GM12878 (cell line): Measurements from ENCODE around the gene MBOAT7.

Source experiments
- CBX5 ChIP-seq: sonication (generic); IDR thresholded peaks from 2 replicates; pipeline ENCODE4 v1.6.1; 2016; ENCODE audit warnings: low read depth, moderate library complexity, mild to moderate bottlenecking, inconsistent platforms
- EZH2 ChIP-seq: IDR thresholded peaks from 2 replicates; pipeline ENCODE4 v1.6.1; 2012; ENCODE audit warnings: low read depth, mild to moderate bottlenecking, control low read depth, inconsistent platforms, low read length, borderline replicate concordance; ENCODE audit not compliant: control insufficient read depth
- POLR2A ChIP-seq: IDR thresholded peaks from 2 replicates; pipeline ENCODE4 v1.6.1; 2011; ENCODE audit warnings: low read depth, mild to moderate bottlenecking, low read length
- TF ChIP-seq, protein P1 (sequence below): fragments of 450-650 bp; IDR thresholded peaks from 2 replicates; pipeline ENCODE4 v1.6.1; 2017; ENCODE audit warnings: antibody characterized with exemption, mild to moderate bottlenecking, moderate library complexity
- TF ChIP-seq, protein P2 (sequence below), 3 experiments: IDR thresholded peaks in 2 of 3; conservative IDR thresholded peaks in 1 of 3; 2 replicates each; pipeline ENCODE4 v1.5.1; 2011; ENCODE audit warnings: low read depth in 3 of 3, low read length in 3 of 3, mild to moderate bottlenecking in 3 of 3, control low read depth in 2 of 3, moderate library complexity in 2 of 3, inconsistent platforms in 1 of 3, mixed read lengths in 1 of 3; ENCODE audit not compliant: control insufficient read depth in 2 of 3, insufficient read depth in 1 of 3; ENCODE audit errors: extremely low read depth in 1 of 3

DNA sequence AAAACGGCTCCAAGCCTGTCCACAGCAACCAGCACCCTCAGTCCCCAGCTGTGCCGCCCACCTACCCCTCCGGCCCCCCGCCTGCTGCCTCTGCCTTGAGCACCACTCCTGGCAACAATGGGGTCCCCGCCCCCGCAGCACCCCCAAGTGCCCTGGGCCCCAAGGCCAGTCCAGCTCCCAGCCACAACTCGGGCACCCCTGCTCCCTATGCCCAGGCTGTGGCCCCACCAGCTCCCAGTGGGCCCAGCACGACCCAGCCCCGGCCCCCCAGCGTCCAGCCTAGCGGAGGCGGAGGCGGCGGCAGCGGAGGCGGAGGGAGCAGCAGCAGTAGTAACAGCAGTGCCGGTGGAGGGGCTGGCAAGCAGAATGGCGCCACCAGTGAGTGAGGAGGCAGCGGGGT, 41.2 kb downstream of the MBOAT7 start:
- TF ChIP-seq, protein P1, sequence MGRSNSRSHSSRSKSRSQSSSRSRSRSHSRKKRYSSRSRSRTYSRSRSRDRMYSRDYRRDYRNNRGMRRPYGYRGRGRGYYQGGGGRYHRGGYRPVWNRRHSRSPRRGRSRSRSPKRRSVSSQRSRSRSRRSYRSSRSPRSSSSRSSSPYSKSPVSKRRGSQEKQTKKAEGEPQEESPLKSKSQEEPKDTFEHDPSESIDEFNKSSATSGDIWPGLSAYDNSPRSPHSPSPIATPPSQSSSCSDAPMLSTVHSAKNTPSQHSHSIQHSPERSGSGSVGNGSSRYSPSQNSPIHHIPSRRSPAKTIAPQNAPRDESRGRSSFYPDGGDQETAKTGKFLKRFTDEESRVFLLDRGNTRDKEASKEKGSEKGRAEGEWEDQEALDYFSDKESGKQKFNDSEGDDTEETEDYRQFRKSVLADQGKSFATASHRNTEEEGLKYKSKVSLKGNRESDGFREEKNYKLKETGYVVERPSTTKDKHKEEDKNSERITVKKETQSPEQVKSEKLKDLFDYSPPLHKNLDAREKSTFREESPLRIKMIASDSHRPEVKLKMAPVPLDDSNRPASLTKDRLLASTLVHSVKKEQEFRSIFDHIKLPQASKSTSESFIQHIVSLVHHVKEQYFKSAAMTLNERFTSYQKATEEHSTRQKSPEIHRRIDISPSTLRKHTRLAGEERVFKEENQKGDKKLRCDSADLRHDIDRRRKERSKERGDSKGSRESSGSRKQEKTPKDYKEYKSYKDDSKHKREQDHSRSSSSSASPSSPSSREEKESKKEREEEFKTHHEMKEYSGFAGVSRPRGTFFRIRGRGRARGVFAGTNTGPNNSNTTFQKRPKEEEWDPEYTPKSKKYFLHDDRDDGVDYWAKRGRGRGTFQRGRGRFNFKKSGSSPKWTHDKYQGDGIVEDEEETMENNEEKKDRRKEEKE: no peak
- TF ChIP-seq EZH2: no peak
- no peak for TF ChIP-seq CBX5
- TF ChIP-seq, protein P2, sequence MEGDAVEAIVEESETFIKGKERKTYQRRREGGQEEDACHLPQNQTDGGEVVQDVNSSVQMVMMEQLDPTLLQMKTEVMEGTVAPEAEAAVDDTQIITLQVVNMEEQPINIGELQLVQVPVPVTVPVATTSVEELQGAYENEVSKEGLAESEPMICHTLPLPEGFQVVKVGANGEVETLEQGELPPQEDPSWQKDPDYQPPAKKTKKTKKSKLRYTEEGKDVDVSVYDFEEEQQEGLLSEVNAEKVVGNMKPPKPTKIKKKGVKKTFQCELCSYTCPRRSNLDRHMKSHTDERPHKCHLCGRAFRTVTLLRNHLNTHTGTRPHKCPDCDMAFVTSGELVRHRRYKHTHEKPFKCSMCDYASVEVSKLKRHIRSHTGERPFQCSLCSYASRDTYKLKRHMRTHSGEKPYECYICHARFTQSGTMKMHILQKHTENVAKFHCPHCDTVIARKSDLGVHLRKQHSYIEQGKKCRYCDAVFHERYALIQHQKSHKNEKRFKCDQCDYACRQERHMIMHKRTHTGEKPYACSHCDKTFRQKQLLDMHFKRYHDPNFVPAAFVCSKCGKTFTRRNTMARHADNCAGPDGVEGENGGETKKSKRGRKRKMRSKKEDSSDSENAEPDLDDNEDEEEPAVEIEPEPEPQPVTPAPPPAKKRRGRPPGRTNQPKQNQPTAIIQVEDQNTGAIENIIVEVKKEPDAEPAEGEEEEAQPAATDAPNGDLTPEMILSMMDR (IDR thresholded peaks at IDR 0.05 in 2 of 3, conservative IDR thresholded peaks at IDR 0.05 in 1 of 3; ENCODE audit: control insufficient read depth in 2 of 3, extremely low read depth in 1 of 3, insufficient read depth in 1 of 3, low read depth in 3 of 3, low read length in 3 of 3): no peak
- 0 out of 2 replicates have a peak, but pooled peaks have one; percentile 27 for TF ChIP-seq POLR2A
